ENCODE data around the gene CCDC9B.

- TF ChIP-seq, protein P1, sequence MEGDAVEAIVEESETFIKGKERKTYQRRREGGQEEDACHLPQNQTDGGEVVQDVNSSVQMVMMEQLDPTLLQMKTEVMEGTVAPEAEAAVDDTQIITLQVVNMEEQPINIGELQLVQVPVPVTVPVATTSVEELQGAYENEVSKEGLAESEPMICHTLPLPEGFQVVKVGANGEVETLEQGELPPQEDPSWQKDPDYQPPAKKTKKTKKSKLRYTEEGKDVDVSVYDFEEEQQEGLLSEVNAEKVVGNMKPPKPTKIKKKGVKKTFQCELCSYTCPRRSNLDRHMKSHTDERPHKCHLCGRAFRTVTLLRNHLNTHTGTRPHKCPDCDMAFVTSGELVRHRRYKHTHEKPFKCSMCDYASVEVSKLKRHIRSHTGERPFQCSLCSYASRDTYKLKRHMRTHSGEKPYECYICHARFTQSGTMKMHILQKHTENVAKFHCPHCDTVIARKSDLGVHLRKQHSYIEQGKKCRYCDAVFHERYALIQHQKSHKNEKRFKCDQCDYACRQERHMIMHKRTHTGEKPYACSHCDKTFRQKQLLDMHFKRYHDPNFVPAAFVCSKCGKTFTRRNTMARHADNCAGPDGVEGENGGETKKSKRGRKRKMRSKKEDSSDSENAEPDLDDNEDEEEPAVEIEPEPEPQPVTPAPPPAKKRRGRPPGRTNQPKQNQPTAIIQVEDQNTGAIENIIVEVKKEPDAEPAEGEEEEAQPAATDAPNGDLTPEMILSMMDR (IDR thresholded peaks at IDR 0.05): no peak
- no peak for TF ChIP-seq POLR2A (IDR thresholded peaks at IDR 0.05)
Measured at GRCh38 chr15:40305281-40305680, 35.5 kb downstream of the CCDC9B start.

All from body of pancreas (tissue), 4 donors.